GM18498 (cell line): ENCODE measurements around the gene OR51E1.
A peak's percentile ranks its signal among the peaks of the same experiment; 100 is the strongest.

Source experiments
- ATAC-seq: cut with Tn5 transposase; IDR thresholded peaks from one replicate; pipeline ENCODE4 v1.9.1; 2021; ENCODE audit warnings: mild to moderate bottlenecking, moderate library complexity; ENCODE audit not compliant: unreplicated experiment

The OR51E1 gene

DNA sequence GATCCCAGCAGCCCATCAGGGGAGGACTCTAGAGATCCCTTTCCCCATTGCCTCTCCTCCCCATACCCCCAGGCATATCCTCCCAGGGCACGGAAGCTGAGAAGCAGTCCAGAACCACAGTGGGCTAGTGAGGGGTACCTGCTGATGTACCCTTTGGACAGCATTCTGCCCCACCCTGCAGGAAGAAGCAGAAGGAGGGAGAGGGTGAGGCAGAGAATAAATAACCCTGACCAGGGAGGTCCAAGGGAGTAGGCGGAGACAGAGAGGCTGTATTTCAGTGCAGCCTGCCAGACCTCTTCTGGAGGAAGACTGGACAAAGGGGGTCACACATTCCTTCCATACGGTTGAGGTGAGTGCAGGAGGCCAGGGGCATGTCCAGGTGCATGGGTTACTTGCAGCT, at the start of gene OR51E1:
Gene OR51E1, plus strand, starts transcription at position 301 of the 400 bp plus-strand sequence. CDS start 8,545 bp downstream, outside the sequence.
- no peak for ATAC-seq

DNA sequence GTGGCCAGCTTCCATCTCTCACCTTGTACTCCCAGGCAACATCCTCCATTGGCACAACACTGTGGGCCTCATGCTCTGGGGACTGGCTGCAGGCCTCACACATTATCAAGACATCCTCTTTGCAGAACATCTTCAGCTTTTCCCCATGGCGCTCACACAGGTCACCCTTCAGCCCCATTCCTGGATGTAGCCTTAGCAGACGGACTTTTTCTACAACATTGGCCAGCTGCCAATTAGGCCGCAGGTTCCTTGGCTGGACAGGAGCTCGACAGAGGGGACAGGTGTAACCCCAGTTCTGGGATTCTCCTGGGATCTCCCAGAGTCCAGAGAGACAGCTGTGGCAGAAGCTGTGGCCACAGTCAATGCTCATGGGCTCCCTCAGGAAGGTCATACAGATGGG, 38.7 kb upstream of the OR51E1 start:
- no peak for ATAC-seq

- no peak for ATAC-seq
Observed at GRCh38 chr11:4606231-4607015, 37.4 kb upstream of the OR51E1 start.

DNA sequence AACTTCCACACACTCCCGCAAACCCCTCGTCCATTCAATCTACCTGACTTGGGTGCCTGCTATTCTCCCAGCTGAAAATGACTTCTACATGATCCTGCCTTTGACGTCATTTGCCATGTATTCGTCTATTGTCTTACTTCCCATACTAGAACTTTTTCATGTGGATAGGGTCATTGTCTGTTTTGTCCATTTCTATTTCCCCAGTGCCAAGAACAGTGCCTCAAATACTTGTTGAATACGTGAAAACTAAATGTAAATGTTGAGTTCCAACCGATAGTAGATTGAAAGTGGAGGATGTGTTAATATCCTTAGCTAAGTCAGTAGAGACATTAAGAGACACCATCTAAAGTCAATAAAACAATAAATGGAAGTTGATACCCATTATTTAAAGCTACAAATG, 36.7 kb upstream of the OR51E1 start:
- no peak for ATAC-seq

GRCh38 chr11:4607781-4608666, 35.8 kb upstream of the OR51E1 start, which contains the start of gene TRIM68:
TRIM68 (minus strand) TSS chr11:4608231; CDS start chr11:4605504, 2,727 bp downstream.
- ATAC-seq, result peak; percentile 100

DNA sequence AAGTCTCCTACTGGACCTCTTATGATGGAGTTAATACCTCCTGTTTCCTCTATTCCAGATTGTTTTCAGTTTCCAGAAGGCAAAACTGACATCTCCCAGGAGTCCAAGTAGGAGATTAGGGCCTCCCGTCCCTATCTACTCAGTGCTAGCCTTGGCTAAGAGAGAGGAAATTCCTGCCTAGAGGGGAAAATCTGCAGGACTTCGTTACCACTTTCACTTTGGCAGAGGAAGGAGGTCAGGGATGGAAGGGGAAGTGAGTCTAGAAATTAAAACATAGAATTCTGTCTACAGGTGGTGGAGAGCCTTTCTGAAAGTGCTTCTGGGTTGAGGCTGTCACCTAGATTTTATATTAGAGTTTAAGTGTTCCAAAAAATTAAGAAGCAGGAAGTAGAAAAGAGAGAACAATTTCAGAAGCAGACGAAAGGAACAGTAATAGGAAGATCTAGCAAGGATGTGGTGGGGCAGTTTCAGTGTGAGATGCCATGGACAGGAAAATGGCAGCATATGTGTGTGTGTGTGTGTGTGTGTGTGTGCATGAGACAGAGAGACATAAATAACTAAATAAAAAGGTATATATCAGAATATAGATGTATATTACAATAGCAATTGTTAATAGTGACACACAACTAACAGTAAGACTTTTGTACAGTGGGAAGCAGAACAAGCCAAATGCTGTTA, 33.4 kb upstream of the OR51E1 start:
- ATAC-seq, result no peak

- ATAC-seq, result no peak
Observed at GRCh38 chr11:4611986-4612385, 31.8 kb upstream of the OR51E1 start.

DNA sequence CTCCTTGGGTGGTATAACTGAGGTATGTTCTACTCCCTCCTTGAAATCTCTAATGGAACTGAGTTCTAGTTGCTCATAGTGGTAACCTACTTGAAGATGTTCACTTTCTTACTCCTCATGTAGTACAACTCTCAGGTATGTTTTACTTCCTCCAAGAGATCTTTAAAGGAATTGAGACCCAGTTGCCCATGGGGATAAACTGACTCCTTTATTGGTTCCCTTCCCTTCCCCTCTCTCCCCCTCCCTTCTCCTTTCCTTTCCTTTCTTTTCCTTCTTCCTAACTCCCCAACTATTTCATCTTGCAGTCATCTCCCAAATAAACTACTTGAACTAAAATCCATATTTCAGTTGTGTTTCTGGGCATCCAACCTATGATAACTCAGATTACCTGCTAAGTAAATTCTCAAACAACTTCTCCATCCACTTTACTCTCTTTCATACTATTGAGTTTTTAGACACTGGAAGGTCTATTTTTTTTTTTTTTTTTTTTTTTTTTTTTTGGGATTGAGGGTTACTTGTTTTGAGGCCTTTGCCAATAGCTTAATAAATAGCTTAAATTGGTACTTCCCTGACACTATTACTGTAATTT, 27.8 kb upstream of the OR51E1 start:
- no peak for ATAC-seq

DNA sequence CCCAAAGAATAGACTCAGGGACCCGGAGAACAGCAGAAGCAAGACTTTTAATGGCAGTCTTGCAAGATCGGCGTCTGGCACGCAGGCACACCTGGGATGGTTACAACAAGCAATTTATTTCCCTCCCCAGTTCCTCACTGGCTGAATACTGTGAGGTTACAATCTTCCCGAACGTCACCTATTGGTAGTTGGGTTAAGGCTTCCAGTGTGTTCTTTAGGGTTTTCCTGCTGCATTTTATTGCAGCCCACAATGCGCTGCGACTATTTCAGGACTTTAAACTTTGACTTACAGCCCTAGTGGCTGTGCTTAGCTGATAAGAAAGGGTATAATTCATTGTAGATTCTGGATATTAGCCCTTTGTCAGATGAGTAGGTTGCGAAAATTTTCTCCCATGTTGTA, 24.3 kb upstream of the OR51E1 start:
- no peak for ATAC-seq

DNA sequence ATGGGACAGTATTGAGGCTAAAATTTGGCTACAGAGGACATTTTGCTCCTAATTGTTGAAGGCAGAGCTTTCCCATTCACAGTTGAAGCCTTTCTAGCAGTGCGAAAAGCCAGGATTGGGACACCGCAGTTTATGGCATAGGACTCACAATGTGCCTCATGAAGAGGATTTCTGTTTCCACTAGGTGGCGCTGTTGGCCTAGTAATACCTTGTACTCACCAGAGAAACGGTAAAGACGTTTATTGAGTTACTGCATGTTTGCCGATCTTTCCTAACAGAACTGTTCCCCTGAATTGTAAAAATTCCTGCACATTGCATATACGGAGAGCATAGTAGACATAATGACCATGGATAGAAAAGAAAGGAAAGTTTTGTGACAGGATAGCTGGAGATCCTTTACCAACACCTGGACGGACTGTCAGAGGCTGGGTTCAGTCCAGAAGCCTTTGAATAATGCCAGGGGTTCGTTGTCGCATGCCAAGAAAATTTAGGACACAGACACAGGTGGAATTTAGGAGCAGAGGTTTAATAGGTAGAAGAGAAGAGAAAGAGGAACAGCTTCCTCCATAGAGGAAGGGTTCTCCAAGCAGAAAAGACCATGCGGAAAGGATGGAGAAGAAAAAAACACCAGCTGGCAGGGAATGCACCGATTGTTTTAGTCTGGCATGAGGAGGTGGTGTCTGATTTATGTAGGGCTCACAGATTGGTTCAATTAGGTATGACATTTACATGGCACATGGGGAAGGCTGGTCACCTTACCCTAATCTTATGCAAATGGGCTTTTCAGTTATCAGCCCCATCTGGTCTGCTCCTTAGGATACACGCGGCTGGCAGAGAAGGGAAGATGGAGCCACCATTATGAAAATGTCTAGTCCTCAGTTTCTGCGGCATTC, 17.3 kb upstream of the OR51E1 start:
- peak; percentile 60 for ATAC-seq

DNA sequence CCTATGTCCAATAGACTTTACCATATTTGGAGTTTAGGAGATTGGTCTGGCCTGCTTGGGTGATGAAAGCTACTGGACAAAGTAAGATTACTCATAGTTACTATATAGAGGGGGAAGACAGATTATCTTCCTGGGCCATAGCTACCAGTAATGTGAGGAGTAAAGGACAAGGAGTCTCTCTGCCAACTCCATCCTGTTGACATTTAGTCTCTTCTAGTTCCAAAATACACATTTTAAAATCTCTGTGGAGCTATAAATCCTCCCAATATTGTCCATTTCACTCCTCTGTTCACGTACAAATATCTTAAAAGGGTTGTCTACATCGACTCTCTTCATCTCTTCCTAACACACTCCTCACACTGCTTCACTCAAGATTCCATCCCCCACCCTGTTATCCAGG, 7.6 kb upstream of the OR51E1 start:
- ATAC-seq, result no peak

GRCh38 chr11:4636962-4637661, 6.7 kb upstream of the OR51E1 start, which contains the start of gene OR51D1:
OR51D1 (plus strand) TSS chr11:4637477; CDS start chr11:4639791, 2,314 bp downstream.
- ATAC-seq, result peak; percentile 99

DNA sequence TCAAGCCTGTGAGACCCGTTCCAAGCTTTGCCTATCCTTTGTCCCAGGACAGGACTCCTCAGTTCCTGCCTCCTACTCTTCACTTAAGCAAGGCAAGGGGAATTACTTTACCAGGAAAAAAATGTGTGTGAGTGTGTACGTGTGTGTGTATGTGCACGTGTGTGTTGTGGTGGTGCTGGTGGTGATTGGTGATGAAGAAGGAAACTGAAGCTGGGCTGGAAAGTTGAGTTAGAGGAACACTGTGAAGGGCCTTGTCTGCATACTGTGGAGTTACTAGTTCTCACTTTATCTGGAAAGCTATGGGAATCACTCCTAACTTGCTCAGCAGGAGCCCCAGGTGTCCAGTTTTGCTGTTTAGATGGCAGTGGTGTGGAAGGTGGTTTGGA, 6.1 kb upstream of the OR51E1 start:
- ATAC-seq, result no peak

- no peak for ATAC-seq
Observed at GRCh38 chr11:4639931-4640330, 3.9 kb upstream of the OR51E1 start.

- ATAC-seq, result no peak
Observed at GRCh38 chr11:4641501-4641900, 2.3 kb upstream of the OR51E1 start.

- no peak for ATAC-seq
Observed at GRCh38 chr11:4642043-4642442, 1.7 kb upstream of the OR51E1 start.

- no peak for ATAC-seq
Observed at GRCh38 chr11:4643076-4643475, 706 bp upstream of the OR51E1 start.

DNA sequence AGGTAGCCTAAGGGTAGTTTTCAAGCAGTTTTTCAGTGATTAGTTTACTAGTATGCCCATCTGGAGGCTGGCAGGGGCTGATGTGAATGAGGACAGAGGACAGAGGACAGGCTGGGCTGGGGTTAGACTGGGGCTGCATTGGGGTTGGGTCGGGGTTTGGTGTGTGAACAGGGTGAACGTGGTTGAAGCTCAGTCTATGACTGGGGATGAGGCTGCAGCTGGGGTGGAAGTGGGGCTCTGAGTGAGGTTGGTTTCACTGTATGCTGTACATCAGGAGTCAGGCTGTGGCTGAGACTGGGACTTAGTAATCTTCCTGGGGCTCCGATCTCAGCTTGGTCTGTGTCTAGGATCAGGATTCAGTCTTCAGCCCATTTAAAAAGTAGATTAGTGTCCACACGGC, 451 bp downstream of the OR51E1 start:
- no peak for ATAC-seq

DNA sequence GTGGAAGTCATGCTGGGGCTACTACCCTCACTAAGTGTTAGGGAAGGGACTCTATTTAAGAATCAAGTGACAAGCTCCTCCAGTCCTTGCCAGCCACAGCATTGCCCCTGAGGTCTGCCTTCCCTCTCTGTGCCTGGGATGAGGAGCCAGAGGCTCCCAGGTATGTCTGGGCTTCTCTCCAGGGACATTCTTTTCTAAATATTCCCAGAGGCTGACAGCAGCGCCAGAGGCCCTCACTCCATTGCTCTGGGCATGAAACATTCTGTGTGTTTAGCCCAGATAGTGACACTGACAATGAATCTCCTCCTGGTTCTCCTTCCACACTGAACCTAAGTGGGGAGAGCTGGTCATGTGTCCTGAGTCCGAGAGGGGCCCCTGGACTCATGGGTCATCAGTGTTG, 2.2 kb downstream of the OR51E1 start:
- ATAC-seq, result no peak
